Lung (tissue), 12 donors: Measurements from ENCODE around the gene MATK. TPM values are rescaled to one million over a fixed set of nuclear protein-coding genes. Genes with fewer than 3 reads are reported as not detected.

Source experiments
- ATAC-seq: fragments of 200-7000 bp; cut with Tn5 transposase; one replicate; pipeline ENCODE4 v1.9.1; 2020; ENCODE audit warnings: moderate number of reproducible peaks; ENCODE audit not compliant: insufficient read depth, low FRiP score
- DNase-seq, 3 donors: peaks; one replicate each; pipeline ENCODE4 v3.0.0-alpha.2; 2013 to 2017
- H3K27ac ChIP-seq, 2 donors: one replicate each; pipeline ENCODE4 v1.5.1; 2013; ENCODE audit warnings: mild to moderate bottlenecking in 2 of 2, moderate library complexity in 2 of 2, control low read depth in 1 of 2, inconsistent platforms in 1 of 2, low read depth in 1 of 2, low read length in 1 of 2
- H3K27me3 ChIP-seq, 3 donors: one replicate each; pipeline ENCODE4 v1.5.1; 2013; ENCODE audit warnings: low read length in 2 of 3; ENCODE audit not compliant: control insufficient read depth in 3 of 3, insufficient read depth in 3 of 3
- H3K36me3 ChIP-seq, 4 donors: one replicate each; pipeline ENCODE4 v1.5.1; 2013; ENCODE audit warnings: low read length in 4 of 4, mild to moderate bottlenecking in 1 of 4, moderate library complexity in 1 of 4; ENCODE audit not compliant: control insufficient read depth in 4 of 4, insufficient read depth in 4 of 4
- H3K4me1 ChIP-seq, 5 donors: one replicate each; pipeline ENCODE4 v1.5.1; 2013; ENCODE audit warnings: low read length in 5 of 5, mild to moderate bottlenecking in 2 of 5, moderate library complexity in 1 of 5; ENCODE audit not compliant: control insufficient read depth in 5 of 5, insufficient read depth in 5 of 5
- H3K4me3 ChIP-seq: one replicate; pipeline ENCODE4 v1.5.1; 2013; ENCODE audit warnings: mild to moderate bottlenecking, control low read depth, moderate library complexity
- H3K9ac ChIP-seq, 2 donors: one replicate each; pipeline ENCODE4 v1.5.1; 2013; ENCODE audit warnings: low read length in 2 of 2, control low read depth in 1 of 2; ENCODE audit not compliant: insufficient read depth in 1 of 2
- H3K9me3 ChIP-seq, 4 donors: one replicate each; pipeline ENCODE4 v1.5.1; 2013; ENCODE audit warnings: low read length in 3 of 4, mild to moderate bottlenecking in 1 of 4, moderate library complexity in 1 of 4; ENCODE audit not compliant: control insufficient read depth in 4 of 4, insufficient read depth in 3 of 4
- CTCF ChIP-seq: IDR thresholded peaks from 2 replicates; pipeline ENCODE4 v1.5.1; 2012; ENCODE audit warnings: mild to moderate bottlenecking; ENCODE audit errors: control extremely low read depth, extremely low read depth
- WGBS, 2 donors: extraction: QIAGEN DNeasy Blood & Tissue Kit; methylation state at CpG; one replicate each; pipeline ENCODE4 v1.1.7; 2013; 5-methylcytosine and 5-hydroxymethylcytosine counted together
- polyA plus RNA-seq, 2 donors: library from polyadenylated mRNA; stranded (reverse); fragments of 200-250 nt; gene quantifications; one replicate each; pipeline ENCODE4 v1.2.1, GENCODE V29; 2013
- total RNA-seq, 2 donors: library from RNA; depleted of rRNA in 1 of 2; stranded (reverse); fragments of >200 nt in 1 of 2; gene quantifications; one replicate each; pipeline ENCODE4 v1.2.1, GENCODE V29; 2014 to 2021
- donor health status: control.
- donor health status: control.
- donor health status: Bipolar disorder and iron deficiency.
- donor health status: healthy.
- donor health status: DM: yes; HTN: yes; CAD: no.

MATK gene
- total and polyA plus RNA-seq, 4 donors = 3.8 to 20.0 (median 6.3) TPM

DNA sequence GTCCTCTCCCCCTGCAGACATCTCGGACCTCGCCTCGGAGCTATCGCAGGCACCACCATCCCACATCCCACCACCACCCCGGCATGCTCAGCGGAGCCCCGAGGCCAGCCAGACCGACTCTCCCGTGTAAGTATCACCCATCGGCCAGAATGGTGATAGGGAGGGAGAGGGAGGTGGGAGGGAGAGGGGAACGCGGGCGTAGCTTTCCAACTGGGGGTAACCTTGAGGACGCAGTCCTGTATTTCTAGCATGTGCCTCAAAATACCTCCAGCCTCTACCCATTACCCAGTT, 51.9 kb downstream of the MATK start:
- ATAC-seq (no peak), DNase-seq (no peak)
- 93% methylated on average over 12 to 14 of the region's 14 CpGs for WGBS, 2 donors

DNA sequence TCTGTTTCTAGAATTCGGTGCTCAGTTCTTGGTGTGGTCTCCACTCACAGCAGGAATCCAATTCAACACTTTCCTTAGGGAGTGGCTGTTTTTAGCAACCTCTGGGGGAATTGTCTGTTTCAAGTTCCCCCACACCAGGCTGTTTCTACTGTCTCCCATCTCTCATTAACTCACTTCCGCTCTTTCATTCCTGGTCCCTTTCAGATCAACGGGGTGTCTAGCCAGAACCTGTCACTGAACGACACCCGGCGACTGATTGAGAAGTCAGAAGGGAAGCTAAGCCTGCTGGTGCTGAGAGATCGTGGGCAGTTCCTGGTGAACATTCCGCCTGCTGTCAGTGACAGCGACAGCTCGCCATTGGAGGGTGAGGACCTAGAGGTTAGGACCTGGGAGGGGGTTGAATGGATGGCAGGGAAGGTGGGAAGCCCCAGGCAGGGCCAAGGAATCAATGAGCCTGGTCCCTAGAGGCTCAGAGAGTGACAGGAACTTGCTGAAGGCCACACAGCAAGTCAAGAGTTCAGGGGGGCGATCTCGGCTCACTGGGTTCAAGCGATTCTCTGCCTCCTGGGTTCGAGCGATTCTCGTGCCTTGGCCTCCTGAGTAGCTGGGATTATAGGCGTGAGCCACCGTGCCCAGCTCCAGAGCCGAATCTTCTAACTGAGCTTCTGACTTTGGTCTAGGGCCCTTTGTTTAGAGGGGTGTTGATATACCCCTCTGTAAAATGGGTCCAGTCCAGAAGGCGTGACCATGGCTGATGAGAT, 52.5 kb downstream of the MATK start:
- no peak overlapping the region for H3K27ac ChIP-seq
- no peak overlapping the region for H3K9ac ChIP-seq
- H3K4me3 ChIP-seq = no peak overlapping the region
- no peak for TF ChIP-seq CTCF
- peaks cover 0 to 5% (median 0%) of the 10 kb centered on the region in 4 donors for H3K36me3 ChIP-seq
- H3K27me3 ChIP-seq = no peaks in the 10 kb centered on the region
- WGBS, 2 donors = 80 to 81% methylated on average over 20 of the region's 20 CpGs
- H3K4me1 ChIP-seq = no peaks in the 10 kb centered on the region
- DNase-seq (no peak), ATAC-seq (no peak)
- peaks cover 0 to 7% (median 1%) of the 10 kb centered on the region in 4 donors for H3K9me3 ChIP-seq

More for the DNA sequence above, 51.9 kb downstream of the MATK start:
- Histone ChIP-seq H3K9me3 (peaks cover 0 to 7% (median 1%) of the 10 kb centered on the region in 4 donors), H3K9ac (no peak overlapping the region), H3K36me3 (peaks cover 0 to 5% (median 0%) of the 10 kb centered on the region in 4 donors), H3K27ac (no peak overlapping the region), H3K27me3 (no peaks in the 10 kb centered on the region), H3K4me3 (no peak overlapping the region), H3K4me1 (no peaks in the 10 kb centered on the region)
- TF ChIP-seq CTCF = no peak

DNA sequence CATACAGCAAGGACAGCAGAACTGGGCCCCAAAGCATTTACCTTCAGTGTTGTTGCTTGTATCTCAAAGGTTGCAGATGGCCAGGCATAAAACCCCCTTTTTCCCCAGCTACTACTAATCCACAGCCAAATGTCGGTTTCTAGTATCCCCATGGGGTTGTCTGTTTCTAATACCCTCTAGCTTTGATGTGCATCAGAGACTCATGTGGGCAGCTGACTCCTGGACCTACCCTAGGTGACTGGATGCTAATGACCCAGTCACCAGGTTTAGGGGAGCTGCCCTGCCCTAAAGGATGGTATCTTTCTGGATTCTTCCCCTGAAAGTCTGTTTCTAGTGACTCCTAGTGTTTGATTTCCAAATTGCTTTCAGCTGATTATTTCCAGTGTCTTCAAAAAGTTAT, 54.1 kb downstream of the MATK start:
- no peak overlapping the region for H3K4me3 ChIP-seq
- H3K4me1 ChIP-seq = no peaks in the 10 kb centered on the region
- H3K27me3 ChIP-seq = no peaks in the 10 kb centered on the region
- peaks cover 0 to 5% (median 0%) of the 10 kb centered on the region in 4 donors for H3K36me3 ChIP-seq
- WGBS, 2 donors = 90 to 97% methylated on average over 1 of the region's 1 CpG
- no peak for TF ChIP-seq CTCF
- DNase-seq (no peak), ATAC-seq (no peak)
- H3K9me3 ChIP-seq = peaks cover 0 to 3% (median 1%) of the 10 kb centered on the region in 4 donors
- H3K9ac ChIP-seq = no peak overlapping the region
- H3K27ac ChIP-seq = no peak overlapping the region
